ENCODE data around the gene CPSF2. TPM values are rescaled to one million over a fixed set of nuclear protein-coding genes. Genes with fewer than 3 reads are reported as not detected.

CPSF2 gene
- total RNA-seq, result 40.8 TPM

DNA sequence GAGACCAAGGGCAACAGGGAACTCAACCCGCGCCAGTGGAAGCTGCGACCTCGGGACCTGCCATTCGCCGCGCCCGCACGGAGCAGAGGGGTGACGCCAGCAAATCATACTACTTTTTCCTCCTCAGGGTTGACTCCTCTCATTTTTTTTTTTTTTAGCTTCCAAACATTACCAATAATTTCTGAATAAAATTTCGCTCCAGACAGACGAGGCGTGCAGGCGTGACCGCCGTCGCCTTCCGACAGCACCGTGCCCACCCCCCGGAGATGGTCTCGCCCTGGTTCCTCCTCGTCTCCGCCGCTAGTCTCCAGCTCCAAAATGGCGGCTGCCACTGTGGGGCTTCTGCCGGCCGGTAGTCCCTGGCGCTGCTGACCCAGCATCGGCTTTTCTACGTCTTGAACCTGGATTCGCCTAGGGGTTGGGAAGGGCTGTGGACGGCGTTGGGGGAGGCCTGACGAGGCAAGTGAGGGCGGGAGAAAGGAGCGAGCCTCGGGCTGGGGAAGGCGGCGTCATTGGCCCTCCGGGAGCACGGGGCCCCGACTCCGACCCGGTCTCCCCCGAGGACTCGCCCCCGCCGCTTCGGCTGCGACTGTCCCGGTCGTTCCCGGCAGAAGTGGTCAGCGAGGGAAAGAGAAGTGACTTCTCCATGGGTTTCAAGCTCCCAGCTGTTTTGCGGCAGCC, at the start of gene CPSF2, which contains the start of gene NDUFB1:
CPSF2 (plus strand) TSS at position 300 of the 681 bp plus-strand sequence. CDS start 9,016 bp downstream, outside the sequence.
NDUFB1 (minus strand) TSS at position 37 of the 681 bp plus-strand sequence. CDS start 4,069 bp downstream, outside the sequence.

DNA sequence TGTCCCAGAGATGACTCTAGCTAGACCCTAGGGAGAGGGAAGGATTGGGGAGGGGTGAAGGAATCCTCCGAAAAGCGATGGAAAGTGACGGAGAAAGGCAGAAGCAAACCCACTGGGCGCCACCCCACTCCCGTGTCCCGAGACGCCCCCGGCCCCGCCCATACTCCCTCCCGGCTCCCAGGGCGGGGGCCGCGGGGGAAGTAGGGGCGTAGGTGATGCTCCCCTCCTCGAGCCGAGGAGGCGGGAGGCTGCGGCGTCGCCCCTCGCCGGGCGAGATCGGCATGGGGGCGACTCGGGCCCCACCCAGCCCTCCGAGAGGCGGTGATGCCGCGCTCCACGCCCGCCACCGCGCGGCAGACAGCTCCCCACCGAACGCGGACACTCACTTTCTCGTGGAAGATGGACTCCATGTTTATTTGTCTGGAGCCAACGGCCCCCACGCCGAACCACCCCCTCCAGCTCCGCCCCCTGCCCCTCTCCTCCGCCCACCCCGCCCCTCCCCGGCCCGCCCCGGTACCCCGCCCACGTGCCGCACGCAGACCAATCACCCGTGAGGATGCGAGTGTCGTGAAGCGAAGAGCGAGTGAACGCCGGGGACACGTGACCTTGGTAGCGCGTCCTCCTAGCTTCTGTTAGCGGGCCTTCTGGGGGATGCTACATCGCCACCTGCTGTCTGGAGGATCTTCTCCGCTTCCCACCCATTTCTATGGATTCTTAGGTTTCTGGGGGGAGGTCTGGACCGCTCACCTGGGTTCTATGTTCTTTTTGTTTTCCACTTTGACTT, 15.4 kb upstream of the CPSF2 start, which contains the start of gene ATXN3:
ATXN3 (minus strand) TSS at position 440 of the 784 bp plus-strand sequence; CDS start at position 410, 30 bp downstream.

Other genes with a start within 250 kb of the CPSF2 start
- gene FBLN5, start 174.3 kb upstream of the CPSF2 start, total RNA-seq, result 69.1 TPM
- 64.0 TPM for gene TRIP11, start 81.9 kb upstream of the CPSF2 start, total RNA-seq
- gene ATXN3, start 15.4 kb upstream of the CPSF2 start, total RNA-seq, result 92.9 TPM
- 128 TPM for gene NDUFB1, start 263 bp upstream of the CPSF2 start, total RNA-seq
- 8.5 TPM for gene SLC24A4, start 201.2 kb downstream of the CPSF2 start, total RNA-seq